Endometrial microvascular endothelial cells (primary cell): Measurements from ENCODE around the gene DUOXA1. TPM values are rescaled to one million over a fixed set of nuclear protein-coding genes. Genes with fewer than 3 reads are reported as not detected.

ENCODE experiments used
- in situ Hi-C: cut with HindIII; loops from 2 replicates; pipeline ENCODE4 v1.10.0; 2017; ENCODE audit warnings: low sequenced_read_pairs, low pct_unique_long_range_greater_than_20kb; ENCODE audit errors: inconsistent ontology term
- total RNA-seq: library from RNA; depleted of rRNA; stranded (reverse); fragments of >200 nt; gene quantifications from one replicate; pipeline ENCODE4 v1.2.3, GENCODE V29; 2015; ENCODE audit errors: inconsistent ontology term

DUOXA1 gene
- total RNA-seq, 1 donor from 2014 or later = not detected

- in situ Hi-C loops = no loop called here
Measured at GRCh38 chr15:45118131-45118588, 11.5 kb downstream of the DUOXA1 start.

- in situ Hi-C loops = no loop called here
Measured at GRCh38 chr15:45117308-45118130, 12.2 kb downstream of the DUOXA1 start.

GRCh38 chr15:45116482-45117307 is 13.0 kb downstream of the DUOXA1 start:
- in situ Hi-C loops = no loop called here

GRCh38 chr15:45116006-45116481 is 13.6 kb downstream of the DUOXA1 start:
- in situ Hi-C loops = no loop called here

GRCh38 chr15:45115312-45115820 is 14.3 kb downstream of the DUOXA1 start:
- in situ Hi-C loops = no loop called here

- in situ Hi-C loops = no loop called here
Measured at GRCh38 chr15:45114751-45115085, 15.0 kb downstream of the DUOXA1 start.

GRCh38 chr15:45114076-45114750 is 15.5 kb downstream of the DUOXA1 start, which contains the start of the genes DUOX2 and DUOXA2:
Gene DUOX2, minus strand, starts transcription at chr15:45114172. Its CDS starts 761 bp downstream, at chr15:45113411.
Gene DUOXA2, plus strand, starts transcription at chr15:45114326. Its CDS starts 280 bp downstream, at chr15:45114606.
- in situ Hi-C loops = no loop called here

GRCh38 chr15:45113380-45113990 is 16.2 kb downstream of the DUOXA1 start:
- in situ Hi-C loops = no loop called here

- in situ Hi-C loops = no loop called here
Measured at GRCh38 chr15:45112591-45113379, 16.9 kb downstream of the DUOXA1 start.

- in situ Hi-C loops = no loop called here
Measured at GRCh38 chr15:45112143-45112590, 17.5 kb downstream of the DUOXA1 start.

- in situ Hi-C loops = no loop called here
Measured at GRCh38 chr15:45111390-45112142, 18.1 kb downstream of the DUOXA1 start.

GRCh38 chr15:45110256-45110820 is 19.3 kb downstream of the DUOXA1 start:
- in situ Hi-C loops = no loop called here

- in situ Hi-C loops = no loop called here
Measured at GRCh38 chr15:45107941-45108630, 21.6 kb downstream of the DUOXA1 start.

- in situ Hi-C loops = no loop called here
Measured at GRCh38 chr15:45106002-45106790, 23.5 kb downstream of the DUOXA1 start.

- in situ Hi-C loops = no loop called here
Measured at GRCh38 chr15:45105586-45105985, 24.1 kb downstream of the DUOXA1 start.
